Activated CD4-positive, alpha-beta memory T cell treated with anti-CD3 and anti-CD28 coated beads, Interleukin-2, amount 10 ng/mL, durations not matched to agents 7 days and 5 days (primary cell): ENCODE results near the gene ADGRD1. TPM values are rescaled to one million over a fixed set of nuclear protein-coding genes. Genes with fewer than 3 reads are reported as not detected.

Experiments used
- CTCF ChIA-PET: fragments of 350-600 bp; sonication (Branson Sonifier 250); formaldehyde crosslinking; loops from one replicate; lab custom pipeline; 2021; ENCODE audit warnings: antibody characterized with exemption, inconsistent platforms; lab: Charles Lee
- POLR2A ChIA-PET: fragments of 350-600 bp; sonication (Branson Sonifier 250); formaldehyde crosslinking; loops from one replicate; lab custom pipeline; 2021; ENCODE audit warnings: antibody characterized with exemption; lab: Charles Lee
- DNase-seq: peaks from one replicate; pipeline ENCODE4 v3.0.0-alpha.2; 2020
- H3K27ac Mint-ChIP-seq: one replicate; pipeline ENCODE4 v1.8.0; 2021; ENCODE audit warnings: mild to moderate bottlenecking, mixed read lengths
- H3K27me3 Mint-ChIP-seq: one replicate; pipeline ENCODE4 v1.8.0; 2021; ENCODE audit warnings: mixed read lengths
- H3K36me3 Mint-ChIP-seq: one replicate; pipeline ENCODE4 v1.8.0; 2021; ENCODE audit warnings: low read depth, mixed read lengths
- H3K4me1 Mint-ChIP-seq: one replicate; pipeline ENCODE4 v1.8.0; 2021; ENCODE audit warnings: mixed read lengths
- H3K4me3 Mint-ChIP-seq: one replicate; pipeline ENCODE4 v1.8.0; 2021; ENCODE audit warnings: mild to moderate bottlenecking, mixed read lengths
- H3K9me3 Mint-ChIP-seq: one replicate; pipeline ENCODE4 v1.8.0; 2021; ENCODE audit warnings: mixed read lengths
- total RNA-seq, 2 experiments: library from RNA; stranded (reverse); gene quantifications; one replicate each; pipeline ENCODE4 v1.2.3, GENCODE V29; 2021

The ADGRD1 gene
- total RNA-seq, 2 experiments from 2014 or later = 0.23 TPM; not detected in 1

DNA sequence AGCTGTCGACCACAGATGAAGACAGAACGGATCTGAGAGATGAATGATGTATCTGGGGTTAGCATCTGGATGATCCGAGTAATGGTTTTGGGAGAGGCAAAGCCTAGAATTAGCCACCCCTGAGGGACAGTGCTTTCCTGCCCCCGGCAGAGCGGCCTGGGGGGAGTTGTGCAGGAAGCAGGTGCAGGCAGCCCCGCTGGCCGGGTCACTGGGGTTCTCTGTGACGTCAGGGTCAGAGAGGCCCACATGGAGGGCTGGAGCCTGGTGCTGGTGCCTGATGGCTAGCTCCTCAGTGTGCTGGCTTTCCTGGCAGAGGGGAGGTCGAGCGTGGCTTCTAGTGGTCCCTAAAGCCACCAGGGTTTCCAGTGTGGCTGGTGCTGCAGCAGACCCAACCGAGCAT, 70.3 kb downstream of the ADGRD1 start:
- no peaks in the 10 kb centered on the region for H3K4me1 Mint-ChIP-seq
- DNase-seq = no peak
- ChIA-PET CTCF (no interaction called here), POLR2A (no interaction called here)
- H3K36me3 Mint-ChIP-seq = no peaks in the 10 kb centered on the region
- no peak overlapping the region for H3K4me3 Mint-ChIP-seq
- H3K9me3 Mint-ChIP-seq = no peaks in the 10 kb centered on the region
- H3K27ac Mint-ChIP-seq = no peak overlapping the region
- H3K27me3 Mint-ChIP-seq = no peaks in the 10 kb centered on the region

DNA sequence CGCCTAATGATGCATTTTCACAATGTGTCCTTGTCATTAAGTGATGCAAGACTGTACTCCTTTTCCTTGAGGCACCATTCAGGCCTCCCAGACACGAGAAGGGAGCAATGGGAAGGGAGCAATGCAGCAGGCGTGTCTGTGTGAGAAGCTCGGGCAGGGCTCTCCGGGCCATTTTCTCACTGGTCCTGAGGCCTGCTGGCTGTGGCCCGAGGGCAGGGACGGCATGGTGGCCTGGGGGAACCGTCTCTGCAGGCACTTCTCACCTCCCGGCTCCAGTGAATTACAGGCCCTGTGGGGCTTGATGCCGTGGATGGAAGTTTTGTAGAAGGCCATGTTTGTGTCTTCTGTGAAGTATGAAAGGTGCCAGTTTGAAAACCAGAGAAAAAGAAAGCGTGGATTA, 71.0 kb downstream of the ADGRD1 start:
- Mint-ChIP-seq H3K9me3 (no peaks in the 10 kb centered on the region), H3K27ac (no peak overlapping the region), H3K4me3 (no peak overlapping the region), H3K36me3 (no peaks in the 10 kb centered on the region), H3K27me3 (no peaks in the 10 kb centered on the region), H3K4me1 (no peaks in the 10 kb centered on the region)
- CTCF ChIA-PET = no interaction called here
- no peak for DNase-seq
- POLR2A ChIA-PET = no interaction called here

- Mint-ChIP-seq H3K27ac (no peak overlapping the region), H3K27me3 (no peaks in the 10 kb centered on the region), H3K4me1 (no peaks in the 10 kb centered on the region), H3K36me3 (no peaks in the 10 kb centered on the region), H3K9me3 (no peaks in the 10 kb centered on the region), H3K4me3 (no peak overlapping the region)
- DNase-seq = no peak
- ChIA-PET POLR2A (no interaction called here), CTCF (no interaction called here)
Observed at GRCh38 chr12:131025234-131025633, 71.5 kb downstream of the ADGRD1 start.

GRCh38 chr12:131025939-131026702, 72.4 kb downstream of the ADGRD1 start:
- Mint-ChIP-seq H3K4me1 (no peaks in the 10 kb centered on the region), H3K36me3 (no peaks in the 10 kb centered on the region), H3K4me3 (no peak overlapping the region), H3K27me3 (no peaks in the 10 kb centered on the region), H3K9me3 (no peaks in the 10 kb centered on the region), H3K27ac (no peak overlapping the region)
- no peak for DNase-seq
- CTCF ChIA-PET = no interaction called here
- POLR2A ChIA-PET = no interaction called here

DNA sequence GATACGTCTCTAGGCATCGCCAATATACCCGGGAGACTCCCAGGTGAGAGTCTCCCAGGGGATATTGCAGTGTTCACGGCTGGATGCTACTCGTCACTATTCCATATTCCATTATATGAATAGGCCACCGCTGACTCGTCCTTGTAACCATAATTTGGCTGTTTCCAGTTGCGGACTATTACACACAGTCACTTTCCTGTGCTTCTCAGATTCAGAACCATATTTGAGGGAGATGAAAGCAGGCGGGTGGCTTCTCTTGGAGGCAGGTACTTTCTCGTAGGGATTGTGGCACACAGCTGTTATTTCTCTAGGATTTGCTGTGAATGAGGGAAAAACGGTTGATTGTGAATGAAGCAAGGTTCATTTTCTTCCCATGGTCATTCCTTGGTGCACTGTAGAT, 73.0 kb downstream of the ADGRD1 start:
- no peaks in the 10 kb centered on the region for H3K4me1 Mint-ChIP-seq
- no peaks in the 10 kb centered on the region for H3K27me3 Mint-ChIP-seq
- no peaks in the 10 kb centered on the region for H3K9me3 Mint-ChIP-seq
- ChIA-PET CTCF (no interaction called here), POLR2A (no interaction called here)
- DNase-seq = no peak
- H3K4me3 Mint-ChIP-seq = no peak overlapping the region
- no peaks in the 10 kb centered on the region for H3K36me3 Mint-ChIP-seq
- H3K27ac Mint-ChIP-seq = no peak overlapping the region

DNA sequence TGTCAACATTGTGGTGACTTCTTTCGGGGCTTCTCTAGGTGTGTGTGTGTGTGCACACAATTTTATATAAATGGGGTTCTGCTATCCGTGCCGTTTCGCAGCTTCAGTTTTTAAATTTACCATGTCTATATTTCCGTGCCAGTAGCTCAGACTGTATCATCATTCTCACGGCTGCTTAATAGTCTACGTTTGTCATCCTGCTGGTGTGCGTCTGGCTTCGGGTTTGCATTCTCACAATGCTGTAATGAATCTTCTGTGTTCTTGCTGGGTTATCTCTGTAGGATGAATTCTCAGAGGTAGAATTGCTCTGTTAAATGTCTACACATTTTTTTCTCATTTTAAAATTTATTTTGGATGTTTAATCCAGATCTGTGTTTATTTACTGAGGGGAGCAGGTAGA, 73.6 kb downstream of the ADGRD1 start:
- H3K27ac Mint-ChIP-seq = no peak overlapping the region
- ChIA-PET POLR2A (no interaction called here), CTCF (no interaction called here)
- H3K27me3 Mint-ChIP-seq = no peaks in the 10 kb centered on the region
- no peaks in the 10 kb centered on the region for H3K4me1 Mint-ChIP-seq
- H3K9me3 Mint-ChIP-seq = no peaks in the 10 kb centered on the region
- DNase-seq = no peak
- H3K4me3 Mint-ChIP-seq = no peak overlapping the region
- H3K36me3 Mint-ChIP-seq = no peaks in the 10 kb centered on the region

- H3K27ac Mint-ChIP-seq = no peak overlapping the region
- no peaks in the 10 kb centered on the region for H3K27me3 Mint-ChIP-seq
- no peaks in the 10 kb centered on the region for H3K36me3 Mint-ChIP-seq
- ChIA-PET CTCF (no interaction called here), POLR2A (interaction anchor here (0.6 kb wide), 1 partner anchor 229 kb away, joined by 3 read pairs; no protein-coding TSS in a partner anchor)
- no peaks in the 10 kb centered on the region for H3K9me3 Mint-ChIP-seq
- H3K4me3 Mint-ChIP-seq = no peak overlapping the region
- no peak for DNase-seq
- H3K4me1 Mint-ChIP-seq = no peaks in the 10 kb centered on the region
Observed at GRCh38 chr12:131027876-131028586, 74.3 kb downstream of the ADGRD1 start.

GRCh38 chr12:131028587-131029338, 75.1 kb downstream of the ADGRD1 start:
- no peaks in the 10 kb centered on the region for H3K27me3 Mint-ChIP-seq
- DNase-seq = no peak
- H3K4me3 Mint-ChIP-seq = no peak overlapping the region
- H3K9me3 Mint-ChIP-seq = no peaks in the 10 kb centered on the region
- H3K36me3 Mint-ChIP-seq = no peaks in the 10 kb centered on the region
- CTCF ChIA-PET = no interaction called here
- no peak overlapping the region for H3K27ac Mint-ChIP-seq
- H3K4me1 Mint-ChIP-seq = no peaks in the 10 kb centered on the region
- POLR2A ChIA-PET = interaction anchor here (0.6 kb wide), 1 partner anchor 230 kb away, joined by 3 read pairs; no protein-coding TSS in a partner anchor

- POLR2A ChIA-PET = no interaction called here
- no peak for DNase-seq
- Mint-ChIP-seq H3K27ac (no peak overlapping the region), H3K9me3 (no peaks in the 10 kb centered on the region), H3K27me3 (no peaks in the 10 kb centered on the region), H3K36me3 (no peaks in the 10 kb centered on the region), H3K4me3 (no peak overlapping the region), H3K4me1 (no peaks in the 10 kb centered on the region)
- CTCF ChIA-PET = no interaction called here
Observed at GRCh38 chr12:131030472-131031328, 77.0 kb downstream of the ADGRD1 start.

DNA sequence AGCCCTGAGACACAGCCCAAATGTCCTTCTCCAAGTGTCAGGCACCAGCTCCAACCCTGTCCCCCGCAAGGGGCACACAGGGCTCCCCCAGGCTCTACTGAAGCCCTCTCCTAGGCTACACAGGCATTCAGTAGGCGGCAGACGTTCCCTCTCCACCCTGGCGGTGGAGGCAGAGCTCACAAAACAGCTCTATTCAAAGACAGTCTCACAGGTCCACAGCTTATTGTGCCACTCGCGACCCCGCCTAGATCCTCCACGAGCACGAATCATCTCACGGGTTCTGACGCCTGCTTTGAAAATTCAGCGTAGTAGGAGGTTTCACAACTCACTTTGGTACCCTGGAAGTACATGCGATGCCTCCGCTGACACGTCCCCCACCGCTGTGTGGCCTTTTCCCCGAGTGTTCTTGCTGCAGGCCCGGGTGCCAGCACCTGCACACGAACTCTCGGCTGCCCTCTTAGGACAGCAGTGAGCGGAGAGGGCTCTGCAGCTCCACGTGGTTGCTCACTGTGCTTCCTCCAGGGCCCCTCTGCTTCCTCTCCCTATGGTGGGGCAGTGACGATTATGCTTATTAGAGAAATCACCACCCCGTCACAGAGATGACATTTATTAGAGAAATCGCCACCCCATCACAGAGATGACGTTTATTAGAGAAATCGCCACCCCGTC, 78.5 kb downstream of the ADGRD1 start:
- ChIA-PET POLR2A (no interaction called here), CTCF (no interaction called here)
- no peak overlapping the region for H3K4me3 Mint-ChIP-seq
- DNase-seq = no peak
- peaks cover 12% of the 10 kb centered on the region for H3K9me3 Mint-ChIP-seq
- no peak overlapping the region for H3K27ac Mint-ChIP-seq
- H3K27me3 Mint-ChIP-seq = no peaks in the 10 kb centered on the region
- no peaks in the 10 kb centered on the region for H3K36me3 Mint-ChIP-seq
- no peaks in the 10 kb centered on the region for H3K4me1 Mint-ChIP-seq

DNA sequence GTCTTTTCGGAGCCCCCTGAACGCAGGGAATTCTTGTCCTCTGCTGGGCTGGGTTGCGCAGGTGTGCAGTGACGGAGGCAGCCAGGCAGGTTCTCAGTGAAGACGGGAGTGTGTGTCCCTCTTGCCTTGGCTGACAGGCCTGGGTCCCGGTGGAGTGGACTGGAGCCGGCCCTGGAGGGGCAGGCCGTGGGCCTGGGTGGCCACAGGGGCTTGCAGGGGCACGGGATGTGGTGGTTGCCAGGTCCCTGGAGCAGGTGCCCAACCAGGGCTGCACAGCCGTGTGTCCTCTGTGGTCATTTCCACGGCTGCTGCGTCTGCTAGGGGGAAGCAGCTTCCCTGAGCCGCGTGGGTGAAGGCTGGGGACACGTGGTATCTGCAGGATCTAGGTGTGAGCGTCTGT, 79.8 kb downstream of the ADGRD1 start:
- no peak overlapping the region for H3K27ac Mint-ChIP-seq
- ChIA-PET CTCF (no interaction called here), POLR2A (no interaction called here)
- no peaks in the 10 kb centered on the region for H3K27me3 Mint-ChIP-seq
- H3K4me1 Mint-ChIP-seq = no peaks in the 10 kb centered on the region
- no peak overlapping the region for H3K4me3 Mint-ChIP-seq
- DNase-seq = no peak
- no peaks in the 10 kb centered on the region for H3K36me3 Mint-ChIP-seq
- peaks cover 17% of the 10 kb centered on the region for H3K9me3 Mint-ChIP-seq

GRCh38 chr12:131033886-131034482, 80.3 kb downstream of the ADGRD1 start:
- Mint-ChIP-seq H3K4me1 (no peaks in the 10 kb centered on the region), H3K27ac (no peak overlapping the region), H3K9me3 (peaks cover 17% of the 10 kb centered on the region), H3K4me3 (no peak overlapping the region), H3K36me3 (no peaks in the 10 kb centered on the region), H3K27me3 (no peaks in the 10 kb centered on the region)
- CTCF ChIA-PET = no interaction called here
- POLR2A ChIA-PET = no interaction called here
- no peak for DNase-seq
